H9 (cell line): ENCODE results near the gene ROBO2. TPM values are rescaled to one million over a fixed set of nuclear protein-coding genes. Genes with fewer than 3 reads are reported as not detected.
"Not testable (repeated sequence)": the region's sequence is repeated elsewhere in the genome, so short reads cannot be mapped to it uniquely, and the experiment has no call there.

Experiments
- DNase-seq: peaks from one replicate; pipeline ENCODE4 v3.0.0-alpha.2; 2017
- H2AFZ ChIP-seq: one replicate; pipeline ENCODE4 v1.6.1; 2013; ENCODE audit warnings: mild to moderate bottlenecking, low read length, control low read depth, moderate library complexity
- H2AK5ac ChIP-seq: 2 replicates; pipeline ENCODE4 v1.6.1; 2013; ENCODE audit warnings: low read length, control low read depth, mixed read lengths; ENCODE audit not compliant: insufficient read length
- H2BK120ac ChIP-seq: one replicate; pipeline ENCODE4 v1.6.1; 2013; ENCODE audit warnings: low read depth, mild to moderate bottlenecking, low read length, control low read depth, inconsistent platforms; ENCODE audit not compliant: poor library complexity, severe bottlenecking
- H2BK12ac ChIP-seq: 2 replicates; pipeline ENCODE4 v1.6.1; 2013; ENCODE audit warnings: low read length, control low read depth, mixed read lengths, low read depth; ENCODE audit not compliant: insufficient read length
- H2BK15ac ChIP-seq: 2 replicates; pipeline ENCODE4 v1.6.1; 2013; ENCODE audit warnings: low read depth, low read length, control low read depth
- H2BK20ac ChIP-seq: one replicate; pipeline ENCODE4 v1.6.1; 2013; ENCODE audit warnings: low read depth, mild to moderate bottlenecking, low read length, control low read depth, inconsistent platforms; ENCODE audit not compliant: poor library complexity, severe bottlenecking
- H2BK5ac ChIP-seq: 2 replicates; pipeline ENCODE4 v1.6.1; 2013; ENCODE audit warnings: low read length, control low read depth, mixed read lengths; ENCODE audit not compliant: insufficient read length
- H3K14ac ChIP-seq: 2 replicates; pipeline ENCODE4 v1.6.1; 2013; ENCODE audit warnings: low read length, control low read depth; ENCODE audit not compliant: insufficient read depth
- H3K18ac ChIP-seq: 2 replicates; pipeline ENCODE4 v1.6.1; 2013; ENCODE audit warnings: low read depth, mild to moderate bottlenecking, mixed read lengths, low read length, control low read depth; ENCODE audit not compliant: insufficient read length
- H3K23ac ChIP-seq: 2 replicates; pipeline ENCODE4 v1.6.1; 2013; ENCODE audit warnings: low read length, control low read depth, mixed read lengths, low read depth; ENCODE audit not compliant: insufficient read length
- H3K23me2 ChIP-seq: 2 replicates; pipeline ENCODE4 v1.6.1; 2013; ENCODE audit warnings: low read depth, mild to moderate bottlenecking, mixed read lengths, low read length, control low read depth; ENCODE audit not compliant: insufficient read length, poor library complexity, severe bottlenecking
- H3K27ac ChIP-seq: 2 replicates; pipeline ENCODE4 v1.5.1; 2013; ENCODE audit warnings: low read length, control low read depth, mixed read lengths, low read depth; ENCODE audit not compliant: insufficient read length
- H3K27me3 ChIP-seq: 2 replicates; pipeline ENCODE4 v1.6.1; 2013; ENCODE audit warnings: low read length, control low read depth, inconsistent platforms; ENCODE audit not compliant: insufficient read depth
- H3K4ac ChIP-seq: 2 replicates; pipeline ENCODE4 v1.6.1; 2013; ENCODE audit warnings: low read depth, mild to moderate bottlenecking, control low read depth, inconsistent platforms, low read length, moderate library complexity
- H3K4me1 ChIP-seq: 2 replicates; pipeline ENCODE4 v1.6.1; 2013; ENCODE audit warnings: low read length, control low read depth, inconsistent platforms; ENCODE audit not compliant: insufficient read depth
- H3K4me2 ChIP-seq: 2 replicates; pipeline ENCODE4 v1.6.1; 2013; ENCODE audit warnings: low read length, control low read depth, mixed read lengths; ENCODE audit not compliant: insufficient read length, insufficient read depth
- H3K56ac ChIP-seq: 2 replicates; pipeline ENCODE4 v1.6.1; 2013; ENCODE audit warnings: low read depth, mild to moderate bottlenecking, mixed read lengths, low read length, control low read depth; ENCODE audit not compliant: insufficient read length
- H3K79me1 ChIP-seq: 2 replicates; pipeline ENCODE4 v1.6.1; 2013; ENCODE audit warnings: low read depth, mild to moderate bottlenecking, moderate library complexity, low read length, control low read depth, inconsistent platforms; ENCODE audit not compliant: insufficient read depth, poor library complexity, severe bottlenecking
- H3K79me2 ChIP-seq: 2 replicates; pipeline ENCODE4 v1.6.1; 2013; ENCODE audit warnings: low read length, control low read depth, inconsistent platforms; ENCODE audit not compliant: insufficient read depth
- H3K9ac ChIP-seq: 2 replicates; pipeline ENCODE4 v1.6.1; 2013; ENCODE audit warnings: low read length, control low read depth, mixed read lengths; ENCODE audit not compliant: insufficient read length; ENCODE audit errors: extremely low read depth
- H3K9me3 ChIP-seq: one replicate; pipeline ENCODE4 v1.6.1; 2013; ENCODE audit warnings: low read depth, low read length, inconsistent platforms; ENCODE audit not compliant: control insufficient read depth
- H3T11ph ChIP-seq: one replicate; pipeline ENCODE4 v1.6.1; 2013; ENCODE audit warnings: mild to moderate bottlenecking, low read length, control low read depth, inconsistent platforms
- H4K20me1 ChIP-seq: one replicate; pipeline ENCODE4 v1.6.1; 2013; ENCODE audit not compliant: control insufficient read depth, insufficient read length, insufficient read depth
- H4K5ac ChIP-seq: 2 replicates; pipeline ENCODE4 v1.6.1; 2013; ENCODE audit warnings: low read depth, mild to moderate bottlenecking, mixed read lengths, low read length, control low read depth; ENCODE audit not compliant: insufficient read length
- H4K8ac ChIP-seq: replicated peaks from 2 replicates; pipeline ENCODE4 v1.6.1; 2013; ENCODE audit warnings: low read length, control low read depth, mixed read lengths, low read depth; ENCODE audit not compliant: insufficient read length
- H4K91ac ChIP-seq: 2 replicates; pipeline ENCODE4 v1.6.1; 2013; ENCODE audit warnings: low read depth, mild to moderate bottlenecking, moderate library complexity, mixed read lengths, low read length, control low read depth; ENCODE audit not compliant: insufficient read length
- H3K27ac Mint-ChIP-seq, 3 experiments: 2 replicates in 2 of 3; 3 replicates in 1 of 3; pipeline ENCODE4 v1.8.0; 2020 to 2021; ENCODE audit warnings: mixed read lengths in 3 of 3, mild to moderate bottlenecking in 1 of 3, moderate library complexity in 1 of 3
- H3K27me3 Mint-ChIP-seq: 2 replicates; pipeline ENCODE4 v1.8.0; 2021; ENCODE audit warnings: low read depth, mild to moderate bottlenecking, moderate library complexity, mixed read lengths
- H3K36me3 Mint-ChIP-seq, 3 experiments: 2 replicates in 2 of 3; 3 replicates in 1 of 3; pipeline ENCODE4 v1.8.0; 2020 to 2021; ENCODE audit warnings: low read depth in 3 of 3, mixed read lengths in 3 of 3; ENCODE audit not compliant: insufficient read depth in 1 of 3
- H3K4me1 Mint-ChIP-seq, 2 experiments: 2 replicates each; pipeline ENCODE4 v1.8.0; 2020; ENCODE audit warnings: mixed read lengths in 2 of 2
- H3K4me3 Mint-ChIP-seq, 2 experiments: 2 replicates in 1 of 2; 3 replicates in 1 of 2; pipeline ENCODE4 v1.8.0; 2020 to 2021; ENCODE audit warnings: mild to moderate bottlenecking in 2 of 2, mixed read lengths in 2 of 2, moderate library complexity in 1 of 2
- H3K9me3 Mint-ChIP-seq, 2 experiments: 2 replicates in 1 of 2; 3 replicates in 1 of 2; pipeline ENCODE4 v1.8.0; 2020; ENCODE audit warnings: mild to moderate bottlenecking in 2 of 2, mixed read lengths in 2 of 2, moderate library complexity in 1 of 2
- CTCF ChIP-seq: fragments of 200-600 bp; sonication (generic); conservative IDR thresholded peaks from 3 replicates; pipeline ENCODE4 v1.8.0; 2021; ENCODE audit warnings: antibody characterized with exemption, mild to moderate bottlenecking
- WGBS: extraction: QIAGEN DNeasy Blood & Tissue Kit; methylation state at CpG from one replicate; pipeline ENCODE4 v1.1.7; 2013; ENCODE audit warnings: missing lambda C conversion rate, low lambda C conversion rate, mixed read lengths; ENCODE audit not compliant: insufficient read length; ENCODE audit errors: extremely low coverage; 5-methylcytosine and 5-hydroxymethylcytosine counted together
- total RNA-seq: library from RNA; stranded (reverse); gene quantifications from 2 replicates; pipeline ENCODE4 v1.2.1, GENCODE V29; 2021

ROBO2 gene
- total RNA-seq, 1 experiment from 2014 or later: 2.3 TPM

DNA sequence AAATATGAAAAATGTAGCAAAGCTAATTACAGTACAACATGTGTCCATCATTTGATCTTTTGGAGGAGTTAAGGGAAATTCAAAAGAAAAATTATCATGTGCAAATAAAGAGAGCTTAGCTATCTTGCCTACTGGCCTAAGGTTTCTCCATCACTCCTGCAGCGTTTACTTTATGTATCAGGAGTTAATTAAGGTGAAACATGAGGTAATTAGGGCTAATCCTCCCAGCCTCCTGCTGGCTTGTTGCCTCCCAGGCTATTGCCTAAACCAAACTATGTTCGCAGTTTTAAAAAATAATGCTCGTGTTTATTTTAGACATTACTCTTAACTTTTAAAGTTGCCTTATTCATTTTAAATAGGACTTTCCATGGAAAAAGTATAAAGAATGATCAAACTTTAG is 367.5 kb downstream of the ROBO2 start:
- Histone ChIP-seq H3K9ac (no peak overlapping the region), H3K14ac (no peak overlapping the region), H4K5ac (no peak overlapping the region), H3K27ac (no peak overlapping the region), H3K56ac (no peak overlapping the region), H4K91ac (no peak overlapping the region), H2BK120ac (no peak overlapping the region), H3K23me2 (no peaks in the 10 kb centered on the region), H2BK15ac (no peak overlapping the region), H3K18ac (no peak overlapping the region), H2BK12ac (no peak overlapping the region), H2AFZ (no peak overlapping the region), H3K4me1 (no peaks in the 10 kb centered on the region; the same call in 1 of the 2 replicates), H3K79me2 (no peaks in the 10 kb centered on the region), H3K9me3 (no peaks in the 10 kb centered on the region), H3K79me1 (no peaks in the 10 kb centered on the region), H2AK5ac (no peak overlapping the region), H3K4ac (no peak overlapping the region), H3K23ac (no peak overlapping the region), H2BK5ac (no peak overlapping the region), H3K4me2 (no peak overlapping the region), H4K20me1 (no peaks in the 10 kb centered on the region), H3K27me3 (no peaks in the 10 kb centered on the region), H2BK20ac (no peak overlapping the region), H4K8ac (no peak overlapping the region), H3T11ph (no peak overlapping the region)
- Mint-ChIP-seq H3K27me3 (no peaks in the 10 kb centered on the region), H3K36me3 (no peaks in the 10 kb centered on the region), H3K4me1 (no peaks in the 10 kb centered on the region), H3K4me3 (no peak overlapping the region), H3K9me3 (no peaks in the 10 kb centered on the region), H3K27ac (no peak overlapping the region)
- no peak for DNase-seq
- WGBS: no CpG with 5 or more reads among the region's 3 CpGs
- TF ChIP-seq CTCF: no peak

GRCh38 chr3:77410334-77410733 is 370.4 kb downstream of the ROBO2 start:
- H4K91ac ChIP-seq, H3T11ph ChIP-seq, H2BK15ac ChIP-seq, H2AFZ ChIP-seq, H4K8ac ChIP-seq, H3K9ac ChIP-seq, H2BK5ac ChIP-seq, H3K79me2 ChIP-seq, H2AK5ac ChIP-seq, H3K4me2 ChIP-seq, H3K79me1 ChIP-seq, H3K56ac ChIP-seq, H3K4me1 ChIP-seq, H3K36me3 Mint-ChIP-seq, H3K4me1 Mint-ChIP-seq, H3K23ac ChIP-seq, DNase-seq, H3K4me3 Mint-ChIP-seq, H3K4ac ChIP-seq, H3K27ac Mint-ChIP-seq, H3K18ac ChIP-seq, H4K5ac ChIP-seq, H2BK20ac ChIP-seq, H2BK120ac ChIP-seq, H3K27ac ChIP-seq, H3K9me3 ChIP-seq, H2BK12ac ChIP-seq, H3K14ac ChIP-seq, H3K27me3 Mint-ChIP-seq, H3K27me3 ChIP-seq, H3K23me2 ChIP-seq, H4K20me1 ChIP-seq, H3K9me3 Mint-ChIP-seq: not testable (repeated sequence)
- no CpG with 5 or more reads among the region's 1 CpG for WGBS
